Esophagus squamous epithelium (tissue), 4 donors: ENCODE data around the gene GNB3.

Source experiments
- CTCF ChIP-seq, 6 experiments: fragments of 450-650 bp in 4 of 6; fragments of 200-600 bp in 2 of 6; sonication (generic) in 2 of 6; IDR thresholded peaks; one replicate each; pipeline ENCODE4 v1.5.1; 2016 to 2019; ENCODE audit warnings: antibody characterized with exemption in 6 of 6, mild to moderate bottlenecking in 4 of 6, moderate library complexity in 4 of 6
- POLR2A ChIP-seq, 4 donors: fragments of 450-650 bp; IDR thresholded peaks; one replicate each; pipeline ENCODE4 v1.6.1; 2017; ENCODE audit warnings: antibody characterized with exemption in 4 of 4, mild to moderate bottlenecking in 4 of 4, moderate library complexity in 3 of 4

GRCh38 chr12:6820166-6820565, 20.6 kb upstream of the GNB3 start:
- no peak for TF ChIP-seq CTCF (IDR thresholded peaks at IDR 0.05)
- TF ChIP-seq POLR2A (IDR thresholded peaks at IDR 0.05) = no peak
